Renal pelvis (tissue), 4 donors: Measurements from ENCODE around the gene FANCG. TPM values are rescaled to one million over a fixed set of nuclear protein-coding genes. Genes with fewer than 3 reads are reported as not detected.

Experiments
- DNase-seq: peaks from one replicate; pipeline ENCODE4 v3.0.0-alpha.2; 2013
- polyA plus RNA-seq, 3 donors: library from polyadenylated mRNA; unstranded; fragments of 120-200 nt; gene quantifications; one replicate each; pipeline ENCODE4 v1.2.1, GENCODE V29; 2013; ENCODE audit not compliant: insufficient read length in 3 of 3

The FANCG gene
- polyA plus RNA-seq, 3 donors: 40.8 to 47.8 (median 41.4) TPM

DNA sequence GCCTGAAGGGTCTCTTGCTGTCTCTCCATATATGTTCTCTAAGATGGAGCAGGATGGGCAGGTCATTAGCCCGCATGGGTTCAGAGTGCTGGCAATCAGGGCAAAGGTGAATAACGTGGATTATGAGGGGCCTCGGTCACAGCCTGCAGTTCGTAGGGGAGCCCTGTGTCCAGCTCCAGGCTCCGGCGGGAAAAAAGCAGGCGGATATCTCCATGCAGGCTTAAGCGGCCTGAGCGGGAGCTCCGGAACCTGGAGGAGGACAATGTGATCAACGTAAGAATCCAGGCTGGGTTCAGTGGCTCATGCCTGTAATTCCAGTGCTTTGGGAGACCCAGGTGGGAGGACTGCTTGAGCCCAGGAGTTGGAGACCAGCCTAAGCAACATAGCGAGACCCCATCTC, 25.4 kb upstream of the FANCG start:
- no peak for DNase-seq

GRCh38 chr9:35104586-35104985, 24.8 kb upstream of the FANCG start:
- DNase-seq: no peak

DNA sequence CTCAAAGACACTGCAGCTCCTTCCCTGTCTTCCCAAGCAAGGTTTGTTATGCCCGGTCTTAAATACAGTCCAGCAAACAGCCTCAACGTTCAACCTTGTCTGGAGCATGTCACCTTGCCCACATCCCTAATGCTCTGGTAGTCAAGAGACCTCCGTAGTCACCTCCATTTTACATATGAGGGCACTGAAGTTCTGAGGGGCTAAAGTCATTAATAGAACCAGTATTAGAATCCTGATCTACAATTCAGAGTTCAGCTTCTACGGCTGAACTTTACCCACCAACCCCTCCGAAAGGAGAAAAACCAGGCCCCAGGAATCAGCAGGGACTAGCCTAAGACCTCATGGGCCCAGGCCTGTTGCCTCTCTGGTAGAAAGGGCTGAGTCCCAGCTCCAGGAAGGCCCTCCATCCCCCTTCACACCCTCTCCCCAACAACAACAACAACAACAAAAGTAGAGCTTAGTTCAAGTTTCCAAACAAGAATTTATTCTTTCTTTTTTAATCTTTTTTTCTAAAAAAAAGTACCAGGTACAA, 24.0 kb upstream of the FANCG start:
- DNase-seq: no peak

- peak; percentile 97 for DNase-seq
Observed at GRCh38 chr9:35102769-35103659, 23.3 kb upstream of the FANCG start, which contains the start of gene STOML2. TSS of gene STOML2 (minus strand) at chr9:35103131. CDS start at chr9:35103094, 37 bp downstream.

GRCh38 chr9:35102465-35102768, 22.7 kb upstream of the FANCG start:
- DNase-seq: no peak

- DNase-seq: no peak
Observed at GRCh38 chr9:35097573-35097972, 17.8 kb upstream of the FANCG start.

DNA sequence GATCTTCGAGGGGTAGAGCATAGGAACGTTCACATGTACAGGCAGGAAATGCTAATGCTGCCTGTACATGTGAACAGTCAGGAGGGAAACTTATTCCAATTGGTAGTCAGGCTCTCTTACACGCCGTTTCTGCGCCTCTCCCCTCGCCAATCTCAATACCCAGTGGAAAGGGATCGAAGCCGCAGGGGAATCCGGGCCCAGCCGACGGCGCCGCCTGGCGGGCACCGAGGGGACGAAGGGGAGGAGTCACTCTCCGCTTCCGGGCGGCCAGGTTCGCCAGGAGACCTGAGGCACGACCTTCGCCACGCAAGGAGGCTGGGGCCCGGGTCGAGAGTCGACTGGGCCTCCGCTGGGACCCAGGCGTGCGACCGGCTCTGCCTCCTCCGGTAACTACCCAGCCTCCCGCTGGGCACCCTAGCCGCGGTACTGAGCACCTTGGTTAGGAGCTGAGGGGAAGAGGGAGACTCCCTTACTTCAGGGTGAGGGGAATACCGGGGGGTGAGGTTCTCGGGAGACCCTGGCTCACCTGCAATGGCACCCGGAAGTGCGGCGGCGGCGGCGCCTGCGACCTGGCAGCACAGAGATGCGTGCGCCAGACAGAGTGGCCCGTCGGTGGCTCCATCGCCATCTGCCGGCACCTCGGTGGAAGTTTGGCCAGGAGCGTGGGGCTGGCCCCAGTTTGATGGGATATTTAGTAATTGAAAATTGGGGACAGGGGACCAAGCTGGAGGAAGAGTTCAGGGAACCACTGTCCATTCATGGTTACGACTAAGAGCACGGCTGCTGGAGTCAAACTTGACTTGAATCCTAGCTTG, 16.5 kb upstream of the FANCG start, which contains the start of gene PIGO:
Gene PIGO, minus strand, starts transcription at position 557 of the 815 bp plus-strand sequence. CDS start 1,026 bp downstream, outside the sequence.
- peak; percentile 88 for DNase-seq

GRCh38 chr9:35091536-35091935, 11.8 kb upstream of the FANCG start:
- no peak for DNase-seq

GRCh38 chr9:35089434-35089833, 9.7 kb upstream of the FANCG start:
- no peak for DNase-seq

- no peak for DNase-seq
Observed at GRCh38 chr9:35085078-35085477, 5.3 kb upstream of the FANCG start.

DNA sequence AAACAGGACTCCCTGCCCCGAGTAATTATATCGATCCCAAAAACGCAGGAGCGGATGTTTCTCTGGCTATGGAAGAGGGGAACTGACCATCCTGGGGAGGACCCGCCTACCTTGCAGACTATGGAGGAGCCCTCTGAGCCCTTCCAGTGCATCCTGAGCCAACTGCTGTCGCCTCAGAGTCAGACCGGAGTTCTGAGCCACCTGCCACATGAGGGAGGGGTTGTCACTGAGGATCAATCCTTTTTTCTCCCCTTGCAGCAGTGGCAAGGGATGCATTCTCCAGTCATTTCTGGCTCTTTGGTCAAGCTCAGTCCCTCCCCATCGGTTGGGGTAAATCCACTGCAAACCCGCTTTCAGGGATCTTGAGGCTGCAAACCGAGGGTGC, 709 bp downstream of the FANCG start:
- no peak for DNase-seq

- no peak for DNase-seq
Observed at GRCh38 chr9:35078066-35078465, 1.7 kb downstream of the FANCG start.

GRCh38 chr9:35076848-35077247, 2.9 kb downstream of the FANCG start:
- no peak for DNase-seq

- DNase-seq: no peak
Observed at GRCh38 chr9:35075358-35075757, 4.4 kb downstream of the FANCG start.

GRCh38 chr9:35074791-35075190, 5.0 kb downstream of the FANCG start:
- DNase-seq: no peak

- no peak for DNase-seq
Observed at GRCh38 chr9:35074141-35074540, 5.6 kb downstream of the FANCG start.

DNA sequence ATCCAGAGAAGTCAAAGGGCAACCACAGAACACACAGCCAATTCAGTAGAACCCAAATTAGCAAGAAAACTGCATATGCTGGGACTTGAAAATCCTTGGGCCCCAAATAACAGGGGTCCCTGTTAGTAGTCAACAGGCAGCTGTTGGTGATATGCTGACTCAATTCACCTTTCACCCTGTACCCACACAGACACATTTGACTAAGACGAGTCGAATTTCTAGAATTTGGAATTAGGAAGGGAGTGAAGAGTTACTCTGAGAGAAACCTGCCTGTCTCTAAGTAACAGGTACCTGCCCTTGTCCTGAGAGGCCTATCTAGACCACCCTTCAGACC, 6.5 kb downstream of the FANCG start:
- no peak for DNase-seq

GRCh38 chr9:35072461-35073278, 7.1 kb downstream of the FANCG start, which contains the start of gene VCP:
TSS of gene VCP (minus strand) at chr9:35072625. CDS start at chr9:35072353, 272 bp downstream.
- peak; percentile 98 for DNase-seq

- DNase-seq: peak; percentile 86
Observed at GRCh38 chr9:35071814-35072460, 7.8 kb downstream of the FANCG start.

DNA sequence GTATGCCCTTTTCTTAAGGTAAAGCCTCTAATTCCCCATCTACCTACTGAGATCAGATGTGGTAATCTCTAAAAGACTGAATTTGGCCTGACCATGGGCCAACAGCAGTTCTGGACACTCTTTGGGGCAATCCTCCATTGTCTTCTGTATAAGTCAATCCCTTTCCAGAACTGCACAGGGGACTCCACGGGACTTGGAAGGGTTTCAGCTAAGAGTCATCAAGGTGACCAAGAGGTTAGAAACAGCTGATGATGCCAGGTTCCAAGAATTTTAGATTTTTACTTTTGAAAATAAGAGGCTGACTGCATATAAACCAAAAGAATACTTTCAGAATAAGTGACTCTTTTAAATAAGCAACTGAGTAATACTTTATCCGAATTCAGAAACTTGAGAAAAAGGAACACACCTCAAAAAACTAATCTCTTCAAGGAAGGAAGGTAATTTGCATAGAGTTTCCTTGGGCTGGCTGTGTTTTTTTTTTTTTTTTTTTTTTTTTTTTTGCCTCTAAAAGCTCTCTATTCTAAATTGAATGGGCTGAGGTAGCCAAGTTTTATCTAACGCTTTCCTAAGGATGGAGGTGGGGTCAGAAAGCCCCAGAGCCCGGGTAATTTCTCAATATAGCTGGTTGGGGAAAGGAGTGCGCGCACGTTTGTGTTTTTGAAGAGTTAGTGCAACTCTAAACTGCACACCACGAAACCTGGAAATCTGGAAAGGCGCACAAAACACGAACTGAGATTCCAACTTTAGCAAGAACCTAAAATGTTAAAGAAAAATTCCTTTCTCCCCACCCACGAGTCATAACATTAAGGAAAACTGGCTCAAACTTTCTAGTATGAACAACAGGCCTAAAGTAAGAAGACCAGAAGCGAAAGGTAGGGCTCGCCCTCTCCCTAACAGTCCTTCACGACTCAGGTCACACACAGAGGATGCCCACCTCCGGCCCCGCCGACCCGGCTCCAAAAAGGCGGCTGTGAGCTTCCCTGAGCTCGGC, 8.6 kb downstream of the FANCG start:
- no peak for DNase-seq
